Measurements from ENCODE around the gene VCX2. TPM values are rescaled to one million over a fixed set of nuclear protein-coding genes. Genes with fewer than 3 reads are reported as not detected.
"Not testable (repeated sequence)": the region's sequence is repeated elsewhere in the genome, so short reads cannot be mapped to it uniquely, and the experiment has no call there.

VCX2 gene
- total RNA-seq, 1 donor from 2014 or later, result not detected

DNA sequence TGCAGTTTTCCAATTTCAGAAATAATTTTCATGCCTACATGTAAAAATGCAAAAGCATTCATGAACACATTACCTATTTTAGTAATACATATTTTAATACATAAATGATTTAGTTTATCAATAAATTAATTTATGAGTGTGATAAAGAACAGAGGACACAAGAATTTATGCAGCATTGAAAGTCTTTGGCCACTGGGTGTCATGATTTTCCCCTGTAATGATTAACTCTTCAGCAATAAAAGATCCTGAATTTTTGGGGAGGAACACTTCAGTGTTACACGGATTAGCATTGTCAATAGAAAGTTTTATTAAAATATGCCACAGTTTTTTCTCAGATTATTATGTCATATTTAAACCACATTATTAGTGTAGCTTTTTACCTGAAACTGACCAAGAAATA is 8.6 kb upstream of the VCX2 start:
- Mint-ChIP-seq H3K36me3 (ENCODE audit: insufficient read depth) (peaks cover 1% of the 10 kb centered on the region), H3K27me3 (no peaks in the 10 kb centered on the region), H3K9me3 (ENCODE audit: low read depth) (no peaks in the 10 kb centered on the region), H3K27ac (no peak overlapping the region), H3K4me1 (ENCODE audit: low read depth) (no peaks in the 10 kb centered on the region), H3K4me3 (ENCODE audit: low read depth) (no peak overlapping the region)
- TF ChIP-seq, protein P1, sequence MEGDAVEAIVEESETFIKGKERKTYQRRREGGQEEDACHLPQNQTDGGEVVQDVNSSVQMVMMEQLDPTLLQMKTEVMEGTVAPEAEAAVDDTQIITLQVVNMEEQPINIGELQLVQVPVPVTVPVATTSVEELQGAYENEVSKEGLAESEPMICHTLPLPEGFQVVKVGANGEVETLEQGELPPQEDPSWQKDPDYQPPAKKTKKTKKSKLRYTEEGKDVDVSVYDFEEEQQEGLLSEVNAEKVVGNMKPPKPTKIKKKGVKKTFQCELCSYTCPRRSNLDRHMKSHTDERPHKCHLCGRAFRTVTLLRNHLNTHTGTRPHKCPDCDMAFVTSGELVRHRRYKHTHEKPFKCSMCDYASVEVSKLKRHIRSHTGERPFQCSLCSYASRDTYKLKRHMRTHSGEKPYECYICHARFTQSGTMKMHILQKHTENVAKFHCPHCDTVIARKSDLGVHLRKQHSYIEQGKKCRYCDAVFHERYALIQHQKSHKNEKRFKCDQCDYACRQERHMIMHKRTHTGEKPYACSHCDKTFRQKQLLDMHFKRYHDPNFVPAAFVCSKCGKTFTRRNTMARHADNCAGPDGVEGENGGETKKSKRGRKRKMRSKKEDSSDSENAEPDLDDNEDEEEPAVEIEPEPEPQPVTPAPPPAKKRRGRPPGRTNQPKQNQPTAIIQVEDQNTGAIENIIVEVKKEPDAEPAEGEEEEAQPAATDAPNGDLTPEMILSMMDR (IDR thresholded peaks at IDR 0.05; ENCODE audit: unreplicated experiment), result peak; percentile 37
- no peak for DNase-seq (ENCODE audit: low spot score, unreplicated experiment)

DNA sequence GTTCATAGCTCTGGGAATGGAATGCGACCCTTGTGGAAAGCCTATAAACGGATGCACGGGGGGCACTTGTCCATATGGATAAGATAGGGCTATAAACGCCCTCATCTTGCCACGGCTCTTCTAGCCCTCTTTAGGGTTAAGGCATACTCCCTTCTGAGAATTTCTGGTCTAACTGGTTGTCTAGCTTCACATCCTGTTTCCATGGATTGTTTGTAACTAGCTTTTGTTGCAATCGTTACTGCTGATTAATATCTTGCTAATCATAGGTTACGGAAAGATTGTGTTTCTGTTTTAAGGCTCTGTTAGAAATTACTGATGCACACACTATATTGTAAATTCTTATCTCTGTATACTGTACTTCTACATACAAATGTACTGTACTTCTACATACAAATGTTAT is 17.1 kb downstream of the VCX2 start:
- not testable (repeated sequence) for DNase-seq (ENCODE audit: low spot score, unreplicated experiment); H3K27me3 Mint-ChIP-seq; H3K27ac Mint-ChIP-seq; H3K36me3 Mint-ChIP-seq (ENCODE audit: insufficient read depth); H3K9me3 Mint-ChIP-seq (ENCODE audit: low read depth); H3K4me1 Mint-ChIP-seq (ENCODE audit: low read depth); H3K4me3 Mint-ChIP-seq (ENCODE audit: low read depth)

DNA sequence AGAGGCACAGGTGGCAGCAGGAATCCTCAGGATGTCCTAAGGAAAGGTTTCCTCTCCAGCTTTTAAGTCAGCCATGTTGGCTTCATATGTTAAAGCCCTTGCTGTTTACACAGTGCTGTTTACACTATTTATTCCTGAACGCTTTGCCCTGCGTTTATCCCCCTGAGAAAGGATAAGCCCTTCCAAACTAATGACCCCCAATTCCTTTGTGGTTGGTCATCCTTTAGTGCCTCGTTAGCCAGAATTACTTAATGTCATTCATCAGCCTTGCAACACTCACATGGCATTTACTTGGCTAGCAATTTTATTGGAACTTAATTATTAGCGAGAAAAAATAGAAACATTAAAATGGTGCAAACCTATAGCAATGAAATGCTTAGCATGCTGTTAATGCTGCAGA is 23.8 kb downstream of the VCX2 start:
- no peak overlapping the region for H3K27ac Mint-ChIP-seq
- no peak overlapping the region for H3K4me3 Mint-ChIP-seq (ENCODE audit: low read depth)
- H3K9me3 Mint-ChIP-seq (ENCODE audit: low read depth), result peaks cover 9% of the 10 kb centered on the region
- H3K4me1 Mint-ChIP-seq (ENCODE audit: low read depth), result peaks cover 1% of the 10 kb centered on the region
- TF ChIP-seq, protein P1 (IDR thresholded peaks at IDR 0.05; ENCODE audit: unreplicated experiment), result no peak
- no peaks in the 10 kb centered on the region for H3K27me3 Mint-ChIP-seq
- no peak for DNase-seq (ENCODE audit: low spot score, unreplicated experiment)
- H3K36me3 Mint-ChIP-seq (ENCODE audit: insufficient read depth), result no peaks in the 10 kb centered on the region

DNA sequence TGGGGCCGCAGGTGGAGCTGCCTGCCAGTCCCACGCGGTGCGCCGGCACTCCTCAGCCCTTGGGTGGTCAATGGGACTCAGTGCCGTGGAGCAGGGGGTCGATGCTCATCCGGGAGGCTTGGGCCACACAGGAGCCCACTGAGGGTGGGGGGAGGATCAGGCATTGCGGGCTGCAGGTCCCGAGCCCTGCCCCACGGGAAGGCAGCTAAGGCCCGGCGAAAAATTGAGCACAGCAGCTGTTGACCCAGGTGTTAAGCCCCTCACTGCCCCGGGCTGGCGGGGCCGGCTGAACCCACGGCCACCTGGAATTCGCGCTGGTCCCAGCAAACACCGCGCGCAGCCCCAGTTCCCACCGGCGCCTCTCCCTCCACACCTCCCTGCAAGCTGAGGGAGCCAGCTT is 26.1 kb downstream of the VCX2 start:
- Mint-ChIP-seq H3K4me1 (ENCODE audit: low read depth) (peaks cover 1% of the 10 kb centered on the region), H3K9me3 (ENCODE audit: low read depth) (peaks cover 6% of the 10 kb centered on the region), H3K36me3 (ENCODE audit: insufficient read depth) (no peaks in the 10 kb centered on the region), H3K27me3 (no peaks in the 10 kb centered on the region), H3K27ac (no peak overlapping the region), H3K4me3 (ENCODE audit: low read depth) (no peak overlapping the region)
- TF ChIP-seq, protein P1 (IDR thresholded peaks at IDR 0.05; ENCODE audit: unreplicated experiment), result no peak
- no peak for DNase-seq (ENCODE audit: low spot score, unreplicated experiment)

DNA sequence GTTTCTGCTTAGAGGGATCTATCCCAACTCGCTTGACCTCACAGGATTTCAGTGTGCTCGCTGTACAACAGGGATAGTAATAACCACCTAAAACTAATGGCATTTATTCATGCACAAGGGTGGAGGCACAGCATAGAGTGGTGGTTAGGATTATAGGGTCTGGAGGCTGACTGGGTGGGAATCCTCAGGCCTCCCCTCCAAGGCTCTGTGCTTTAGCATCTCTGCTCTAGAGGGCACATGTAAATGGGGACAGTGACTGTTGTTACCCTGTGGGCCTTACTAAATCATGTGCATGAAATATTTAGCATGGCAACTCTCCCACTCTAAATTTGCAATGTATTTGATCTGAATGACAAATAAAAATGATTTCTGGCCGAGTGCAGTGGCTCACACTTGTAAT is 29.2 kb downstream of the VCX2 start:
- Mint-ChIP-seq H3K27me3 (no peaks in the 10 kb centered on the region), H3K9me3 (ENCODE audit: low read depth) (no peaks in the 10 kb centered on the region), H3K4me3 (ENCODE audit: low read depth) (no peak overlapping the region), H3K27ac (no peak overlapping the region), H3K36me3 (ENCODE audit: insufficient read depth) (no peaks in the 10 kb centered on the region), H3K4me1 (ENCODE audit: low read depth) (no peaks in the 10 kb centered on the region)
- no peak for DNase-seq (ENCODE audit: low spot score, unreplicated experiment)
- TF ChIP-seq, protein P1 (IDR thresholded peaks at IDR 0.05; ENCODE audit: unreplicated experiment), result no peak

DNA sequence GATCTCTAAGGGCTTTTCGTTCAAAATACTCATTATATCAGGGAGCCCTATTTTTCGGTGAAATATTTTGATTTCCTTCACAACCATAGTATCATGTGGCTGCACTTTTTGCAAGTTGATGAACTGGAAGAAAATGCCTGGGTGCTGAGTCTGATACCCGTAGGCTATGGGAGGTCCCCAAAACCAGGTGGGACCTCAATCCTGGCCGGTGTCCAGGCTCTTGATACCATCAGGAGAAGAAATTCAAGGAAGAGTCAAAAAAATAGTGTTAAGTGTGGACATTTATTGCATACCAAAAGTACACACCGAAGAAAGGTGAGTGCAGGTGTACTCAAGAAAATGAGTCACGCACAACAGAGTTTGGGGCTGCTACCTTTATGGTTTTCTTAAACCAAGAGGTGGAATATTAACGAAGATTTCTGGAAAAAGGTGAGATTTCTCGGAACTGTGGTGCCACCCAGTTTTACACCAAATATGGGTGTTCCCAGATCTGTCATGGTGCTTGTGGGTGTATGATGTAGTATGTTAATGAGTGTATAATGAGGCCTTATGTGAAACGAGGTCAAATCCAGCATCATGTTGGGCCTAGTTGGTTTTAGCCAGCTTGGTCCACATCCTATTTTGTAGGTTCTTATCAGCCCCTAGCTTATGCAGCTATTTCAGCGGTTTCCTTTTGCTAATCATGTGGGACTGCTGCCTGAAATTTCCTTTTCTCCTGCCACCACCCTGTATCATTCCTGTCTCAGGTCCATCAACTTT is 29.9 kb downstream of the VCX2 start:
- TF ChIP-seq, protein P1 (IDR thresholded peaks at IDR 0.05; ENCODE audit: unreplicated experiment), result no peak

More for the DNA sequence above, 29.9 kb downstream of the VCX2 start:
- H3K4me1 Mint-ChIP-seq (ENCODE audit: low read depth), result no peaks in the 10 kb centered on the region
- no peaks in the 10 kb centered on the region for H3K36me3 Mint-ChIP-seq (ENCODE audit: insufficient read depth)
- no peak for DNase-seq (ENCODE audit: low spot score, unreplicated experiment)
- H3K27ac Mint-ChIP-seq, result no peak overlapping the region
- H3K9me3 Mint-ChIP-seq (ENCODE audit: low read depth), result no peaks in the 10 kb centered on the region
- H3K27me3 Mint-ChIP-seq, result no peaks in the 10 kb centered on the region
- no peak overlapping the region for H3K4me3 Mint-ChIP-seq (ENCODE audit: low read depth)

Data from progenitor cell of endocrine pancreas (in vitro differentiated cells).